MM.1S (cell line): ENCODE measurements around the gene NTSR1.

Experiments
- DNase-seq: peaks from one replicate; pipeline ENCODE4 v3.0.0-alpha.2; 2015
- H2AFZ ChIP-seq: fragments of 300-600 bp; sonication (generic); 2 replicates; pipeline ENCODE4 v1.6.0; 2016; ENCODE audit warnings: antibody characterized with exemption, low read length
- H3F3A ChIP-seq: fragments of 300-600 bp; sonication (generic); 2 replicates; pipeline ENCODE4 v1.6.1; 2016; ENCODE audit warnings: mild to moderate bottlenecking, antibody characterized with exemption, low read length, moderate library complexity, mixed read lengths; ENCODE audit not compliant: insufficient read depth
- H3K27ac ChIP-seq: fragments of 300-600 bp; sonication (generic); 2 replicates; pipeline ENCODE4 v1.5.1; 2016; ENCODE audit warnings: mild to moderate bottlenecking, low read length
- H3K27me3 ChIP-seq: fragments of 300-600 bp; sonication (generic); replicated peaks from 2 replicates; pipeline ENCODE4 v1.6.0; 2016; ENCODE audit warnings: low read length; ENCODE audit not compliant: insufficient read depth
- H3K36me3 ChIP-seq: fragments of 300-600 bp; sonication (generic); replicated peaks from 2 replicates; pipeline ENCODE4 v1.6.1; 2016; ENCODE audit warnings: mild to moderate bottlenecking, low read length, mixed read lengths; ENCODE audit not compliant: insufficient read depth
- H3K4me1 ChIP-seq: fragments of 300-600 bp; sonication (generic); 2 replicates; pipeline ENCODE4 v1.6.1; 2016; ENCODE audit warnings: low read length, mixed read lengths
- H3K4me2 ChIP-seq: fragments of 300-600 bp; sonication (generic); 2 replicates; pipeline ENCODE4 v1.6.0; 2016; ENCODE audit warnings: low read depth, low read length
- H3K4me3 ChIP-seq: fragments of 300-600 bp; sonication (generic); 2 replicates; pipeline ENCODE4 v1.5.1; 2016; ENCODE audit warnings: low read length, mixed read lengths
- H3K79me2 ChIP-seq: fragments of 300-600 bp; sonication (generic); 2 replicates; pipeline ENCODE4 v1.6.1; 2016; ENCODE audit warnings: mixed run types, low read length, mixed read lengths
- H3K9ac ChIP-seq: fragments of 300-600 bp; sonication (generic); 2 replicates; pipeline ENCODE4 v1.6.1; 2016; ENCODE audit warnings: low read length, mixed read lengths
- H3K9me2 ChIP-seq: fragments of 300-600 bp; sonication (generic); replicated peaks from 2 replicates; pipeline ENCODE4 v1.6.1; 2016; ENCODE audit warnings: mild to moderate bottlenecking, low read length, mixed read lengths; ENCODE audit not compliant: insufficient read depth
- H3K9me3 ChIP-seq: fragments of 300-600 bp; sonication (generic); replicated peaks from 2 replicates; pipeline ENCODE4 v1.6.1; 2016; ENCODE audit warnings: mild to moderate bottlenecking, low read length, mixed read lengths; ENCODE audit not compliant: insufficient read depth
- H4K20me1 ChIP-seq: fragments of 300-600 bp; sonication (generic); 2 replicates; pipeline ENCODE4 v1.6.1; 2016; ENCODE audit warnings: mild to moderate bottlenecking, low read length, moderate library complexity, mixed read lengths; ENCODE audit not compliant: insufficient read depth
- EZH2 ChIP-seq: fragments of 300-600 bp; sonication (generic); optimal IDR thresholded peaks from 2 replicates; pipeline ENCODE3; 2017; ENCODE audit warnings: low read depth, mild to moderate bottlenecking, antibody characterized with exemption, low read length, mixed read lengths
- EZH2phosphoT487 ChIP-seq: fragments of 300-600 bp; sonication (generic); IDR thresholded peaks from 2 replicates; pipeline ENCODE4 v1.6.1; 2018; ENCODE audit warnings: antibody characterized with exemption, low read length
- TF ChIP-seq, protein P1 (sequence below): fragments of 300-600 bp; sonication (generic); IDR thresholded peaks from 2 replicates; pipeline ENCODE4 v1.5.1; 2016; ENCODE audit warnings: antibody characterized with exemption, low read length, mixed read lengths

Gene NTSR1

DNA sequence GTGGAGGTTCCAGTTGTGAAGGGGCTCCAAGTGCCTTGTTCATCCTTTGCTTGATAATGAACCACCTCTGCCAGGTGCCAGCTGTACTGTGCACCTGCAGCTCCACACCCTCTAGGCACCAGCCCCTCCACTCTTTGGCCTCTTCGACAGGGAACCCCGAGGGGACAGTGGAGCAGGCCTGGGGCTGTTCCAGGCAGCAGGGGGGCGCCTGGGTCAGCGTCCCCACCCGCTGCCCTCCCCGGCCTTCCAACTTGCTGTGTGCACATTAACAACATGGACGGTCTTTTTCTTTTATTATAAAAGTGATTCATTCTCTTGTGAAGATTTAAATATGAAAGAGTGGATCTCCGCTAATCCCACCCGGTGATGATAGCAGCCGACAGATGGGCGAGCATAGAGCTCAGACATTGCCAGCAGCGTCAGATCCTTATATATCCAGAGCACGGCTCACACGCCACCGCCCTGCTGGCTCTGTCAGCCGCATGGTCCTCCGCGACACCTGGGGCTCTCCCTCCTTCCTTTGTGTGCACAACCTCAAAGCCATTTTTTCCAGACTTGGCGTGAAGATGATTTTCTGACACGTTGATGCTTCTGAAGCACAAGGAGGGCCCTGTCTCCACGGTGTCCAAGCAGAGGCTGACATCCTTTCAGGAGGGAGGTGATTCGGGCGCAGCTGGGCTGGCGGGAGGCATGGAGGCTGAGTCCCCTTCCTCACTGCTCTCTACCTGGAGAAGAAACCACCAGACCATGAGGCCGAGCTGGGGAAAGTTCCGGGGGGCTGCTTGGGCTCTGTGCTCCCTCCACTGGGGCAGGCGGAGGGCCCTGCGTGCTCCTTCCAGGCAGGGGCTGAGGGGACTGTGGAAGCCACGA lies 65.4 kb downstream of the NTSR1 start:
- Histone ChIP-seq H3K9ac (no peak overlapping the region), H3K27me3 (peaks cover 83% of the 10 kb centered on the region), H3K4me1 (peaks cover 6% of the 10 kb centered on the region), H3K4me3 (no peak overlapping the region), H3K9me3 (no peaks in the 10 kb centered on the region), H3K36me3 (no peaks in the 10 kb centered on the region), H4K20me1 (no peaks in the 10 kb centered on the region), H2AFZ (no peak overlapping the region), H3K27ac (no peak overlapping the region), H3K4me2 (no peak overlapping the region), H3K9me2 (no peaks in the 10 kb centered on the region), H3F3A (no peaks in the 10 kb centered on the region), H3K79me2 (no peaks in the 10 kb centered on the region)
- DNase-seq: no peak
- TF ChIP-seq, protein P1, sequence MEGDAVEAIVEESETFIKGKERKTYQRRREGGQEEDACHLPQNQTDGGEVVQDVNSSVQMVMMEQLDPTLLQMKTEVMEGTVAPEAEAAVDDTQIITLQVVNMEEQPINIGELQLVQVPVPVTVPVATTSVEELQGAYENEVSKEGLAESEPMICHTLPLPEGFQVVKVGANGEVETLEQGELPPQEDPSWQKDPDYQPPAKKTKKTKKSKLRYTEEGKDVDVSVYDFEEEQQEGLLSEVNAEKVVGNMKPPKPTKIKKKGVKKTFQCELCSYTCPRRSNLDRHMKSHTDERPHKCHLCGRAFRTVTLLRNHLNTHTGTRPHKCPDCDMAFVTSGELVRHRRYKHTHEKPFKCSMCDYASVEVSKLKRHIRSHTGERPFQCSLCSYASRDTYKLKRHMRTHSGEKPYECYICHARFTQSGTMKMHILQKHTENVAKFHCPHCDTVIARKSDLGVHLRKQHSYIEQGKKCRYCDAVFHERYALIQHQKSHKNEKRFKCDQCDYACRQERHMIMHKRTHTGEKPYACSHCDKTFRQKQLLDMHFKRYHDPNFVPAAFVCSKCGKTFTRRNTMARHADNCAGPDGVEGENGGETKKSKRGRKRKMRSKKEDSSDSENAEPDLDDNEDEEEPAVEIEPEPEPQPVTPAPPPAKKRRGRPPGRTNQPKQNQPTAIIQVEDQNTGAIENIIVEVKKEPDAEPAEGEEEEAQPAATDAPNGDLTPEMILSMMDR: no peak
- TF ChIP-seq EZH2phosphoT487 (no peak), EZH2 (no peak)

DNA sequence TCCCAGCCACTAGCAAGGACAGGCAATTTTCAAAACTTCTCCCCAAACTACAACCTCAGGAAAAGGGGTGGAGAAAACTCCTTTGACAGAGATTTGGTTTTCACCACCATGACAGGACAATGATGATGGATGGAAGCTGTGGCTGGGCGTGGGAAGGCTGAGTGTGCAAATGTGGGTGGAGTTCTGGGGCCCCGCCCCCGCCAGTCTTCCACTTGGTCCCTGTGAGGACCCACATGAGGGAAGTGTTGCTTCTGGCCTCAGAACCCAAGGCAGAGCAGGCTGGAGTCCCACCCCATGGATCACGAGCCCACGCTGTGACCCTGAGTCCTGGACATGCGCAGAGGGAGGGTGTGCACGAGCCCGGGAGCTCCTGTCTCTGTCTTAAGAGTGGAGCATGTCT lies 66.1 kb downstream of the NTSR1 start:
- peaks cover 6% of the 10 kb centered on the region for H3K4me1 ChIP-seq
- no peak overlapping the region for H2AFZ ChIP-seq
- peaks cover 83% of the 10 kb centered on the region for H3K27me3 ChIP-seq
- no peaks in the 10 kb centered on the region for H3K79me2 ChIP-seq
- DNase-seq: no peak
- TF ChIP-seq, protein P1: no peak
- TF ChIP-seq EZH2 (no peak), EZH2phosphoT487 (no peak)
- no peaks in the 10 kb centered on the region for H3F3A ChIP-seq
- no peak overlapping the region for H3K4me2 ChIP-seq
- no peaks in the 10 kb centered on the region for H3K9me3 ChIP-seq
- no peak overlapping the region for H3K9ac ChIP-seq
- no peaks in the 10 kb centered on the region for H3K9me2 ChIP-seq
- H4K20me1 ChIP-seq: no peaks in the 10 kb centered on the region
- no peak overlapping the region for H3K4me3 ChIP-seq
- no peaks in the 10 kb centered on the region for H3K36me3 ChIP-seq
- no peak overlapping the region for H3K27ac ChIP-seq

DNA sequence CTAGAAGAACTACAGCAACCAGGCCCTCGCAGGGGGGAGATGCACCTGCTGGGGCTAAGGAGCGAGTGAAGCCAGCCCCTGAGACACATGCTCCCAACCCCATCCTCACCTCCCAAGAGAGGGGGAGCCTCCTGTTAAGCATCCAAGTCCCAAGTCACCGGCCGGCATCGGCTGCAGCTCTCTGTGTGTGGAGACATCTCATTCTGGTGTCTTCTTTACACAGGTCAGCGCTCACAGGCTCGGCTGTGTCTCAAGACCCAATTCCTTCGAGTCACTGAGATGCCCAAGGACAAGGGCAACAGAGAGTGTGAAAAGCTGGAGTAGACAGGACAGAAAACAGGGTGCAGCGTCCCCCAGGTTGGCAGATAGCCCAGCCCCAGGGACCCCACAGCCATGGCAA lies 66.6 kb downstream of the NTSR1 start:
- Histone ChIP-seq H3K9me2 (no peaks in the 10 kb centered on the region), H4K20me1 (no peaks in the 10 kb centered on the region), H3K9me3 (no peaks in the 10 kb centered on the region), H3K36me3 (no peaks in the 10 kb centered on the region), H3K4me3 (no peak overlapping the region), H2AFZ (no peak overlapping the region), H3K9ac (no peak overlapping the region), H3K4me1 (peaks cover 6% of the 10 kb centered on the region), H3F3A (no peaks in the 10 kb centered on the region), H3K27ac (no peak overlapping the region), H3K27me3 (peaks cover 83% of the 10 kb centered on the region), H3K4me2 (no peak overlapping the region), H3K79me2 (no peaks in the 10 kb centered on the region)
- no peak for TF ChIP-seq EZH2
- TF ChIP-seq, protein P1: no peak
- no peak for TF ChIP-seq EZH2phosphoT487
- DNase-seq: no peak
